IPS-NIHi7 (cell line): ENCODE results near the gene CROCC.
"Not testable (repeated sequence)": the region's sequence is repeated elsewhere in the genome, so short reads cannot be mapped to it uniquely, and the experiment has no call there.

ENCODE experiments used
- DNase-seq: peaks from one replicate; pipeline ENCODE4 v3.0.0; 2012; ENCODE audit warnings: mixed read lengths; ENCODE audit errors: extremely low spot score

The CROCC gene

DNA sequence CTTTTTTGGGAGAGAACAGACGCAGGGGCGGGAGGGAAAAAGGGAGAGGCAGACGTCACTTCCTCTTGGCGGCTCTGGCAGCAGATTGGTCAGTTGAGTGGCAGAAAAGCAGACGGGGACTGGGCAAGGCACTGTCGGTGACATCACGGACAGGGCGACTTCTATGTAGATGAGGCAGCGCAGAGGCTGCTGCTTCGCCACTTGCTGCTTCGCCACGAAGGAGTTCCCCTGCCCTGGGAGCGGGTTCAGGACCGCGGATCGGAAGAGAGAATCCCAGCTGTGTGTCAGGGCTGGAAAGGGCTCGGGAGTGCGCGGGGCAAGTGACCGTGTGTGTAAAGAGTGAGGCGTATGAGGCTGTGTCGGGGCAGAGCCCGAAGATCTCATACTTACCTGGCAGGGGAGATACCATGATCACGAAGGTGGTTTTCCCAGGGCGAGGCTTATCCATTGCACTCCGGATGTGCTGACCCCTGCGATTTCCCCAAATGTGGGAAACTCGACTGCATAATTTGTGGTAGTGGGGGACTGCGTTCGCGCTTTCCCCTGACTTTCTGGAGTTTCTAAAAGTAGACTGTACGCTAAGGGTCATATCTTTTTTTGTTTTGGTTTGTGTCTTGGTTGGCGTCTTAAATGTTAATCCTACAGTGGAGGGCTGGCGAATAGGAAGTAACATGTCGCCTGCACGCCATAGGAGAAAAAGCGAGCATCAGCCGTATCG, 26.0 kb upstream of the CROCC start, which contains the start of gene RNU1-2:
RNU1-2 (plus strand) TSS at position 383 of the 718 bp plus-strand sequence.
- DNase-seq, result not testable (repeated sequence)

GRCh38 chr1:16896316-16897055, 25.2 kb upstream of the CROCC start:
- not testable (repeated sequence) for DNase-seq

DNA sequence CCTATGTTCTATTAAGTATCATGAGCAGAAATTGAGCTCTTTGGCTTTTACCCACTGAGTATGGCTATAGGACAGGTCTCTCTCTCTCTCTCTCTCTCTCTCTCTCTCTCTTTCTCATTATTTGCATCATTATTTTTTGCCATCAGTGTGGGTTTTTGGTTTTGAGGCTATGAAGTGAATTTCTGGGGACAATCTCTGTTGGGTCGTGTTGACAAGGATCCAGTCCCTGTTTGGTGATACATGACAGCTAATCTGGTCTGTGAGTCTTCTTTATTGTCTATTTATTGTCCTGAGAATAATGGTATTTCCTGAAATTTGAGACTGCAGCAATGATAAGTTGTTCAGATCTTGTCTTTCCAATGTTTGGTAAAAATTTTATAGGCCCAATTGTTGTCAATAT, 24.1 kb upstream of the CROCC start:
- DNase-seq, result not testable (repeated sequence)

DNA sequence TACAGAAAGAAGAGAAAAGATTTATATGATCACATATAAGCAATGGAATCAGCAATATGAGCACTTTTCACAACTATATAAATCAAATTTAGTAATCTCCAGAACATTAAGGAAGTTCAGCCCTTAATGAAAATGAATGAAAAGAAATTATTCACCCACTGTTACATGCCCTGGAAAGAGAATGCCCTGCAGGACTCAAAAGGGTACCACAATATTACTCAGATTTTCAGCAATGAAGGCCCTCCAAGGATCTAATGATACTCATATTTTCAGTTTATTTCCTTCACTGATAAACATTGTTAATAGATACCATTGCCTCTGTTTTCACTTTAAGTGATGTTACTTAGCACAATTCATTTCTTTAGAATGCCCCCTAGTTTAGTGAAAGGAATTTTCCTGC, 23.4 kb upstream of the CROCC start:
- not testable (repeated sequence) for DNase-seq

GRCh38 chr1:16899020-16899419, 22.7 kb upstream of the CROCC start:
- not testable (repeated sequence) for DNase-seq

- DNase-seq, result no peak
Measured at GRCh38 chr1:16900751-16901150, 21.0 kb upstream of the CROCC start.

- not testable (repeated sequence) for DNase-seq
Measured at GRCh38 chr1:16901371-16901770, 20.4 kb upstream of the CROCC start.

DNA sequence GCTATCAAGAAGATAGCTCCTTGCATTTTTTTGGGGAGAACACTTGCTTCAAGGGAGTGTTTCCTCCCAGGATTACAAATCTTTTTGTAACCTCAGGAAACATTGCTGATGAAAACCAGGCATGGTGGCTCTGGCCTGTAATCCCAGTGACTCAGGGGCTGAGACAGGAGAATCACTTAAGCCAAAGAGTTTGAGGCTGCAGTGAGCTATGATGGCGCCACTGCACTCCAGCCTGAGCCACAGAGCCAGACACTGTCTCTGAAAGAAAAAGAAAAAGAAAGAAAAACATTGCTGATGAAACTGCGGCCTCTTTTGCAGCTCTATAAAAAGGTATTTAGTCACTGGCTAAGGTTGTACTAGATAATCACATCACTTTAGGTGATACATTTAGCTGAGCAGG, 18.7 kb upstream of the CROCC start:
- DNase-seq, result no peak

DNA sequence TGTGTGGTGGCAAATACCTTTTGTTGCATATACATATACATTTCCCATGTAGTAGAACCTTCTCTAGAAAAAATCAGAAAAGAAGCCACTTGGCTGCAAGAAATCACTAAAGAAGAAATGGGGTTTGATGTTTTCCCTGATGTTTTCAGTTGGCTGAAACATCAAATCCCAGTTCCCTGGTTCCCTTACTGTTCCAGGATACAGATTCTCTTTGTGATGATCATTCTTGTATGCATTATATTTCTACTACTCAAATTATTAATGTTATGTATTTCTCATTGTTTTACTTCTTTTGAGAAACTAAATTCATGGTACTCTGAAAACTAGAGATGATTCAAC, 18.3 kb upstream of the CROCC start:
- no peak for DNase-seq

DNA sequence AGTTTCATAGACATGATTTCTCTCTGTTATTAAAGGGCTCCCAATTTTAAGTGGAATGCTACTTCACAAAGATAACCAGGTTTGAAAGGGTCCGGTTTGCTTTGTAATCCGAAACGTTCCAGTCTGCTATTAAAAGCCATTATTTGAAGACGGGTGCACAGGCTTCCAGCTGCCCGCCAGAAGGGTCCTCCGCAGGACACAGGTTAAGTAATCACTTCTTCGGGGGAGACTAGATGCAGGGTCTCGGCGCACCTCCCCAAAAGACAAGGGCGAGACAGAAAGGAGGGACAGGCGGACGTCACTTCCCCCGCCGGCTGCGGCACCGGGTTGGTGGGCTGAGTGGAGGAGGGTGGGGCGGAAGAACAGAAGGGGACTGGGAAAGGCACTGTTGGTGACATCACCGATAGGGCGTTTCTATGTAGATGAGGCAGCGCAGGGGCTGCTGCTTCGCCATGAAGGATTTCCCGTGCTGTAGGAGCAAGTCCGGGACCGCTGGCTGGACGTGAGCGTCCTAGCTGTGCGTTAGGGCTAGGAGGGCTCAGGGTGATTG, 17.1 kb upstream of the CROCC start:
- peak; percentile 83 for DNase-seq

DNA sequence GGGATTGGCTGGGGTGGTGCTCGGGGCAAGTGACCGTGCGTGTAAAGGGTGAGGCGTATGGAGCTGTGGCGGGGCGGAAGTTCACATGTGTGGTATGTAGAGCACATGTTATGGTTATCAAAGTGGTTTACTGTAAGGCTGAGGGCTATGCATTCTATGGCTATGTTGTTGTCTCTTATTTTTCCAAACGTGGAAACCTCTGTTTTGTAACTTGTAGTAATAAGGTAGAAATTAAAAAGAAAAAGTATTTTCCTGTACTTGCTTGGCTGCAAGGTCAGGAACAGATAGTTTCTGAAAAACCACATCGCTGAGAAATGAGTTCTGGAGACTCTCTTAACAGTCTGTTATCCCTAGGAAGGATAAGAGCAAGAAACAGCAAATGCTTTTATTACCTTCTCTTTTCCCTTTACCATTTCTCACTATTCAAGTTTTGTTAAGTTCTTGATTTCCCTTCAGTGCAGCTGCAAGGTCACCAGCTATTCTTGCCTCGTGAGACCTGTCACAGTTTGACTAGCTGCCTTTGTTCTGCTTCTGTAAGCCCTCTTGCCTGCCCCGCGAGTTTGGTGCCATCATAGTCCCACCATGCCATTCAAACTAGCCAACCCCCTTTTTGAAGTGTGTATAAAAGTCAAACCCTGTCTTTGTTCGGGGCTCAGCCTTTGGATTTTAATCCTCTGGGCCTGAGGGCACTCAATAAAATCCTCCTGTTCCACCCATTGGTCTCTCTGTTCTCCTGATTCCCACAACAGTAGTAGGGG, 16.4 kb upstream of the CROCC start:
- DNase-seq, result no peak

GRCh38 chr1:16905868-16906702, 15.6 kb upstream of the CROCC start:
- DNase-seq, result no peak

DNA sequence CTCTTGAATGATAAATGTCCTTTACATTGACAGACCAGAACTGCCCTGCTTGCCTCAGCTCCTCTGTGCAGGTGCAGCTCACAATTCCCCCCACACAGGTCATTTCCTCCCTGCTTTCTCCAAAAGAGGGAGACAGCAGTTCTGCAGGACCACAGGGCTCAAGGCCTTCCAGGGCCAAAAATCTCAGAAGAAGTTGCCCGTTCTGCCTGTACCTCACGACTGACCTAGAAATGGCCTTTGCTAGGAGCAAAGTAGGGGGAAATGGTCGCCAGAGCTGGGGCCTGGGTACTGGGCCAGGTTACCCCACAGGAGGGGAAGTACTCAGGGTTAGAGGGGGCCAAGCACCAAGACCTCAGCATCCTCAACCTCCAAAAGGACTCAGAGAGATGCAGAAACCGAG, 14.9 kb upstream of the CROCC start:
- no peak for DNase-seq

DNA sequence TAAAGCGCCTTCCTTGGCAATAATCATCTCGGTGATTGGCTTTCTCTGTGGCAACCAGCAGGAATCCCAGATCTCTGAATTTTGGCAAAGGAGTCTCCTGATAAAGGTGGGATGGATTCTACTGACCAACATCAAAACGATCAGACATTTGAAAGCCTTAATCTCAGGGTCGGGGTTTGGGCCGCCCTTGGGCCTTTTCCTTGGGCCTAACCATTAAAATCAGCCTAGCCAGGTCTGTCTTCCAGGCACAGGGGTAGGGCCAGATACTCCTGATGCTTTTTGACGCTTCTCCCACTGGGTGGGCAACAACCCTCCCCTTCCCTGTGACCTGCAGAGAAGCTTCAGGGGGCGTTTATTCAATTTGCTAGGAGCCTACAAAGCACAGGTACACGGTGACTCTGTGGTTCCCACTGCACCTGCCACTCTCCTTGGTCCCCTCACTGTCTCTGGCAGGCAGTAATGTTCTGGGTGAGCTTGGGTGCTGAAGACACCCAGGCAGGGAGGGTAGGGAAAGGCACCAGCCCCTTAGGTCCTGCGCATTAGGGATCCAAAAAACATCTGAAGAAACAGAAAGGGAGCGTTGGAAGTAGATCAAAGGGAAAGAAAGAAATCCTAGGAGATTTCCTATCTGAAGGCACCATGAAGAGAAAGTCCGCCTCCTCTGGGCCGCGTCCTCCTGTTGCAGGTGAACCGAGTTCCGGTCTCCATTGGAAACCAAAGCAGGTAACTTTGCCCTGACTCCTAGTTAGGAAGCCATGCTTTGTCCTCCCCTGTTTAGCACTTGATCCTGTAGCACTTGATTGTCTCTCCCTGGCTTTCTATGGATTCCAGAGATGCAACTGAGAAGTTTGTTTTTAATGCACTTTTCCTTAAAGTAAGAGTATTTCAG, 13.6 kb upstream of the CROCC start:
- no peak for DNase-seq

- not testable (repeated sequence) for DNase-seq
Measured at GRCh38 chr1:16911851-16912721, 9.6 kb upstream of the CROCC start.

DNA sequence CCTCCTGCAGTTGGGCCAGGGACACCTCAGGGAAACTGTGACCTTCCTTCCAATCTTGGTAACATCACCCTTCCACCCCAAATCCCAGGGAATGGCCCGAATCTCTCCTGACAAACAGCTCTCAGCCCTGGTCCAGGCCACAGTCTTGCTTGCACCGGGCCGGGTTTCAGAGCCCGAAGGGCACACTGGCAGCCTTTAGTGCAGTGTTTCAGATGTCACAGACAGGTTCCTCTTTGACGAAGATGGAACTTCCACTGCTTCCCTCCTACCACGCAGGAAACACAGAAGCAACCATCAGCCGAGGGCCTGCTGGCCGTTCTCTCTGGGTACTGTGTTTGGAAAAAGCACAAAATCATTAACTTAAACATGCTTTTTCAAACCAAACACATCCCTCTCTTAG, 9.0 kb upstream of the CROCC start:
- DNase-seq, result not testable (repeated sequence)

- no peak for DNase-seq
Measured at GRCh38 chr1:16913181-16913832, 8.4 kb upstream of the CROCC start.

- DNase-seq, result peak; percentile 93
Measured at GRCh38 chr1:16913833-16914662, 7.7 kb upstream of the CROCC start.
